A549 (cell line): Measurements from ENCODE around the gene ENTR1. TPM values are rescaled to one million over a fixed set of nuclear protein-coding genes. Genes with fewer than 3 reads are reported as not detected.

Source experiments
- ATAC-seq, 2 experiments: fragments of 200-7000 bp in 1 of 2; fragments of >200 bp in 1 of 2; cut with Nextera tagmentation in 1 of 2; cut with Tn5 transposase in 1 of 2; 3 replicates each; pipeline versions ENCODE4 v1.8.0 to v1.9.1; 2018 to 2020; ENCODE audit warnings: mild to moderate bottlenecking in 1 of 2, moderate library complexity in 1 of 2
- CTCF ChIA-PET: fragments of 300-600 bp; sonication (Branson Sonifier 250); formaldehyde crosslinking; extraction: SDS; loops from one replicate; lab custom pipeline; 2021; ENCODE audit warnings: antibody characterized with exemption, inconsistent platforms; lab: Yijun Ruan, JAX
- POLR2A ChIA-PET: fragments of 350-600 bp; formaldehyde crosslinking; extraction: SDS; loops from one replicate; lab custom pipeline; 2021; ENCODE audit warnings: antibody characterized with exemption, inconsistent platforms; lab: Yijun Ruan, JAX
- DNase-seq, 2 experiments: peaks; one replicate each; pipeline versions ENCODE4 v3.0.0 to v3.0.0-alpha.2; 2011 to 2016; ENCODE audit warnings: low read depth in 1 of 2, low spot score in 1 of 2
- FAIRE-seq: peaks from 2 replicates; lab custom pipeline; 2011; peaks lifted over from hg19 to GRCh38; lab: Jason Lieb, UNC
- H3K27ac ChIP-seq, 2 experiments: fragments of >200 bp; sonication (Bioruptor Twin); formaldehyde crosslinking; 3 replicates each; pipeline ENCODE4 v1.5.1; 2016 to 2017
- H3K4me1 ChIP-seq: fragments of >200 bp; sonication (Bioruptor Twin); formaldehyde crosslinking; 3 replicates; pipeline ENCODE4 v1.6.1; 2016
- H3K4me2 ChIP-seq: fragments of >200 bp; sonication (Bioruptor Twin); formaldehyde crosslinking; 3 replicates; pipeline ENCODE4 v1.6.1; 2016
- H3K4me3 ChIP-seq: fragments of >200 bp; sonication (Bioruptor Twin); formaldehyde crosslinking; 3 replicates; pipeline ENCODE4 v1.5.1; 2016
- H3K9me3 ChIP-seq: fragments of >200 bp; sonication (Bioruptor Twin); formaldehyde crosslinking; 3 replicates; pipeline ENCODE4 v1.6.1; 2016
- CBX2 ChIP-seq: fragments of 200-600 bp; sonication (generic); IDR thresholded peaks from 2 replicates; pipeline ENCODE4 v1.6.1; 2016; ENCODE audit warnings: low read depth, mild to moderate bottlenecking, borderline replicate concordance
- CBX8 ChIP-seq: fragments of 200-600 bp; sonication (generic); IDR thresholded peaks from 2 replicates; pipeline ENCODE4 v1.6.1; 2016
- CEBPB ChIP-seq, 2 experiments: fragments of >200 bp in 1 of 2; sonication (Bioruptor Twin) in 1 of 2; formaldehyde crosslinking in 1 of 2; IDR thresholded peaks; 2 replicates each; pipeline ENCODE4 v1.6.1; 2012 to 2016
- CHD2 ChIP-seq: fragments of 150-350 bp; IDR thresholded peaks from 2 replicates; pipeline ENCODE4 v1.6.1; 2014; ENCODE audit warnings: low read length; ENCODE audit not compliant: partially characterized antibody
- CHD4 ChIP-seq: fragments of 200-600 bp; sonication (generic); IDR thresholded peaks from 2 replicates; pipeline ENCODE4 v1.6.1; 2016; ENCODE audit warnings: antibody characterized with exemption, mild to moderate bottlenecking, borderline replicate concordance
- CTCF ChIP-seq: fragments of >200 bp; sonication (Bioruptor Twin); formaldehyde crosslinking; IDR thresholded peaks from 3 replicates; pipeline ENCODE4 v1.5.1; 2016
- ESRRA ChIP-seq: fragments of 150-350 bp; IDR thresholded peaks from 2 replicates; pipeline ENCODE4 v1.6.1; 2014; ENCODE audit warnings: mild to moderate bottlenecking, low read length, borderline replicate concordance
- FOSB ChIP-seq: fragments of 250-450 bp; sonication (Bioruptor Pico); IDR thresholded peaks from 2 replicates; pipeline ENCODE4 v1.5.0; 2020; ENCODE audit warnings: mild to moderate bottlenecking, moderate library complexity
- FOXS1 ChIP-seq: fragments of 250-450 bp; sonication (Bioruptor Pico); IDR thresholded peaks from 2 replicates; pipeline ENCODE4 v1.5.0; 2020; ENCODE audit warnings: mild to moderate bottlenecking, moderate library complexity
- HOXB13 ChIP-seq: fragments of 250-450 bp; sonication (Bioruptor Pico); IDR thresholded peaks from 2 replicates; pipeline ENCODE4 v1.5.0; 2020; ENCODE audit warnings: low read depth, mild to moderate bottlenecking, moderate library complexity
- JUNB ChIP-seq: fragments of >200 bp; sonication (Bioruptor Twin); formaldehyde crosslinking; IDR thresholded peaks from 2 replicates; pipeline ENCODE4 v1.6.1; 2016
- KDM1A ChIP-seq: fragments of 200-600 bp; sonication (generic); IDR thresholded peaks from 2 replicates; pipeline ENCODE4 v1.6.1; 2016; ENCODE audit warnings: low read depth, mild to moderate bottlenecking
- KDM5A ChIP-seq: fragments of 200-600 bp; sonication (generic); IDR thresholded peaks from 2 replicates; pipeline ENCODE4 v1.6.1; 2016; ENCODE audit warnings: antibody characterized with exemption, mild to moderate bottlenecking
- MAX ChIP-seq: IDR thresholded peaks from 2 replicates; pipeline ENCODE4 v1.6.1; 2012
- NPAS2 ChIP-seq: fragments of 250-450 bp; sonication (Bioruptor Pico); IDR thresholded peaks from 2 replicates; pipeline ENCODE4 v1.8.0; 2022; ENCODE audit warnings: mild to moderate bottlenecking, moderate library complexity, borderline replicate concordance
- RARB ChIP-seq: fragments of 250-450 bp; sonication (Bioruptor Pico); IDR thresholded peaks from 2 replicates; pipeline ENCODE4 v1.8.0; 2021; ENCODE audit warnings: mild to moderate bottlenecking, moderate library complexity
- REST ChIP-seq: fragments of 200-600 bp; sonication (generic); IDR thresholded peaks from 2 replicates; pipeline ENCODE4 v1.6.1; 2016; ENCODE audit warnings: antibody characterized with exemption, mild to moderate bottlenecking, moderate library complexity
- TFCP2L1 ChIP-seq: fragments of 250-450 bp; sonication (Bioruptor Pico); IDR thresholded peaks from 2 replicates; pipeline ENCODE4 v1.5.0; 2021; ENCODE audit warnings: mild to moderate bottlenecking
- TP53 ChIP-seq: fragments of 250-450 bp; sonication (Bioruptor Pico); IDR thresholded peaks from 2 replicates; pipeline ENCODE4 v1.5.0; 2021; ENCODE audit warnings: mild to moderate bottlenecking, moderate library complexity
- USF2 ChIP-seq: fragments of 450-650 bp; IDR thresholded peaks from 2 replicates; pipeline ENCODE4 v1.6.1; 2014; ENCODE audit warnings: antibody characterized with exemption
- ZSCAN20 ChIP-seq: fragments of 250-450 bp; sonication (Bioruptor Pico); IDR thresholded peaks from 2 replicates; pipeline ENCODE4 v1.8.0; 2022; ENCODE audit warnings: mild to moderate bottlenecking, moderate library complexity
- WGBS: methylation state at CpG from one replicate; pipeline ENCODE4 v1.1.6; 2017; ENCODE audit errors: missing lambda C conversion rate; 5-methylcytosine and 5-hydroxymethylcytosine counted together
- polyA plus RNA-seq, 4 experiments: library from polyadenylated mRNA; depleted of rRNA in 3 of 4; stranded (reverse); fragments of >200 nt; fragmentation: RNase III in 1 of 4; extraction: RNeasy Plus Mini Kit Qiagen cat#74134 plus additional on column Dnase treatment in 1 of 4; gene quantifications; 2 replicates in 3 of 4; 3 replicates in 1 of 4; pipeline ENCODE4 v1.2.3, GENCODE V29; 2011 to 2017
- TF ChIP-seq, protein P1 (sequence below): IDR thresholded peaks from 2 replicates; pipeline ENCODE4 v1.6.1; 2012; ENCODE audit warnings: low read depth, borderline replicate concordance

The ENTR1 gene
- polyA plus RNA-seq, 2 of the 4 experiments (the other 2 are of a cell fraction): 63.8 to 75.8 TPM

- CTCF ChIA-PET: interaction anchor here (0.9 to 1.3 kb wide), 2 partner anchors 22 to 35 kb away, joined by 3 to 4 read pairs; no protein-coding TSS in a partner anchor
- FAIRE-seq: no peak
Observed at GRCh38 chr9:136405481-136405880, 4.9 kb downstream of the ENTR1 start.

GRCh38 chr9:136404801-136405136 lies 5.6 kb downstream of the ENTR1 start:
- CTCF ChIA-PET: interaction anchor here (0.9 to 1.3 kb wide), 3 partner anchors 9 to 42 kb away, joined by 3 to 4 read pairs (median 3); partner anchors contain the start of gene DNLZ
- WGBS: 87% methylated on average over 14 of the region's 14 CpGs

More at GRCh38 chr9:136405481-136405880, 4.9 kb downstream of the ENTR1 start:
- H3K9me3 ChIP-seq: no peaks in the 10 kb centered on the region
- ATAC-seq: no peak
- no peak overlapping the region for H3K4me3 ChIP-seq
- H3K27ac ChIP-seq: no peak overlapping the region
- POLR2A ChIA-PET: no interaction called here
- TF ChIP-seq RARB: no peak
- TF ChIP-seq USF2: no peak
- TF ChIP-seq CEBPB (IDR thresholded peaks at IDR 0.05): peak in 1 of 2 experiments; percentile 35; a peak in 1 of 4 replicates
- TF ChIP-seq MAX: no peak
- TF ChIP-seq, all 56 proteins: peak for 1
- H3K4me2 ChIP-seq: no peak overlapping the region
- DNase-seq: no peak
- 80% methylated on average over 7 of the region's 7 CpGs for WGBS
- peaks cover 12% of the 10 kb centered on the region; the same call in 2 of the 3 replicates for H3K4me1 ChIP-seq

More at GRCh38 chr9:136404801-136405136, 5.6 kb downstream of the ENTR1 start:
- ATAC-seq (no peak), FAIRE-seq (no peak)
- H3K9me3 ChIP-seq: no peaks in the 10 kb centered on the region
- TF ChIP-seq TFCP2L1 (CRISPR knock-in tag) (no peak), KDM5A (no peak), MAX (no peak), CBX8 (no peak), CTCF (no peak), ZSCAN20 (no peak), REST (no peak), HOXB13 (CRISPR knock-in tag) (no peak), CHD4 (no peak), CBX2 (no peak), CHD2 (no peak), NPAS2 (CRISPR knock-in tag) (no peak), FOSB (CRISPR knock-in tag) (no peak), KDM1A (no peak), FOXS1 (no peak), JUNB (no peak), TP53 (no peak), ESRRA (no peak)
- TF ChIP-seq, protein P1, sequence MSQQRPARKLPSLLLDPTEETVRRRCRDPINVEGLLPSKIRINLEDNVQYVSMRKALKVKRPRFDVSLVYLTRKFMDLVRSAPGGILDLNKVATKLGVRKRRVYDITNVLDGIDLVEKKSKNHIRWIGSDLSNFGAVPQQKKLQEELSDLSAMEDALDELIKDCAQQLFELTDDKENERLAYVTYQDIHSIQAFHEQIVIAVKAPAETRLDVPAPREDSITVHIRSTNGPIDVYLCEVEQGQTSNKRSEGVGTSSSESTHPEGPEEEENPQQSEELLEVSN: no peak
- TF ChIP-seq, all 56 proteins: peak for 0
- Histone ChIP-seq H3K4me3 (no peak overlapping the region), H3K4me1 (peaks cover 15% of the 10 kb centered on the region; the same call in 2 of the 3 replicates), H3K4me2 (no peak overlapping the region), H3K27ac (no peak overlapping the region)
- POLR2A ChIA-PET: no interaction called here
- DNase-seq: no peak
